Endometrial microvascular endothelial cells (primary cell): ENCODE results near the gene CYP17A1. TPM values are rescaled to one million over a fixed set of nuclear protein-coding genes. Genes with fewer than 3 reads are reported as not detected.

Experiments used
- in situ Hi-C: cut with HindIII; loops from 2 replicates; pipeline ENCODE4 v1.10.0; 2017; ENCODE audit warnings: low sequenced_read_pairs, low pct_unique_long_range_greater_than_20kb; ENCODE audit errors: inconsistent ontology term
- total RNA-seq: library from RNA; depleted of rRNA; stranded (reverse); fragments of >200 nt; gene quantifications from one replicate; pipeline ENCODE4 v1.2.3, GENCODE V29; 2015; ENCODE audit errors: inconsistent ontology term

Gene CYP17A1
- total RNA-seq, 1 donor from 2014 or later = not detected

GRCh38 chr10:102782673-102783551, 54.3 kb downstream of the CYP17A1 start:
- in situ Hi-C loops = no loop called here

- in situ Hi-C loops = no loop called here
These were observed 55.2 kb downstream of the CYP17A1 start for GRCh38 chr10:102781921-102782557.

- in situ Hi-C loops = no loop called here
These were observed 55.9 kb downstream of the CYP17A1 start for GRCh38 chr10:102781090-102781920.

Other genes starting within 250 kb of the CYP17A1 start
- 161 TPM for gene TRIM8, start 192.9 kb downstream of the CYP17A1 start, total RNA-seq
- gene ARL3, start 123.0 kb downstream of the CYP17A1 start, total RNA-seq = 3.5 TPM
- 10.5 TPM for gene SFXN2, start 122.8 kb downstream of the CYP17A1 start, total RNA-seq
- gene WBP1L, start 93.5 kb downstream of the CYP17A1 start, total RNA-seq = 35.9 TPM
- 20.3 TPM for gene BORCS7, start 16.8 kb upstream of the CYP17A1 start, total RNA-seq
- 0.65 TPM for gene AS3MT, start 32.1 kb upstream of the CYP17A1 start, total RNA-seq
- 1.1 TPM for gene CNNM2, start 80.9 kb upstream of the CYP17A1 start, total RNA-seq